Ishikawa (cell line): Measurements from ENCODE around the gene PARD3B.

Experiments
- CEBPB ChIP-seq: IDR thresholded peaks from 2 replicates; pipeline ENCODE4 v1.6.1; 2012
- CREB1 ChIP-seq: IDR thresholded peaks from 2 replicates; pipeline ENCODE4 v1.6.1; 2012; ENCODE audit warnings: low read depth
- EGR1 ChIP-seq: IDR thresholded peaks from 2 replicates; pipeline ENCODE4 v1.6.1; 2012
- EP300 ChIP-seq: IDR thresholded peaks from 2 replicates; pipeline ENCODE4 v1.6.1; 2012; ENCODE audit warnings: borderline replicate concordance
- FOXM1 ChIP-seq: IDR thresholded peaks from 2 replicates; pipeline ENCODE4 v1.6.1; 2012; ENCODE audit warnings: low read depth, borderline replicate concordance
- MAX ChIP-seq: IDR thresholded peaks from 2 replicates; pipeline ENCODE4 v1.6.1; 2012
- NFIC ChIP-seq: IDR thresholded peaks from 2 replicates; pipeline ENCODE4 v1.6.1; 2012
- RAD21 ChIP-seq: IDR thresholded peaks from 2 replicates; pipeline ENCODE4 v1.6.1; 2012; ENCODE audit warnings: low read depth
- REST ChIP-seq: IDR thresholded peaks from 2 replicates; pipeline ENCODE4 v1.6.1; 2012; ENCODE audit warnings: low read depth, mild to moderate bottlenecking
- TAF1 ChIP-seq: IDR thresholded peaks from 2 replicates; pipeline ENCODE4 v1.6.1; 2012; ENCODE audit warnings: low read depth, mild to moderate bottlenecking
- TCF12 ChIP-seq: IDR thresholded peaks from 2 replicates; pipeline ENCODE4 v1.6.1; 2012; ENCODE audit warnings: low read depth
- TEAD4 ChIP-seq: IDR thresholded peaks from 2 replicates; pipeline ENCODE4 v1.6.1; 2012
- USF1 ChIP-seq: IDR thresholded peaks from 2 replicates; pipeline ENCODE4 v1.6.1; 2012
- YY1 ChIP-seq: IDR thresholded peaks from 2 replicates; pipeline ENCODE4 v1.6.1; 2012; ENCODE audit warnings: low read depth
- ZBTB7A ChIP-seq: IDR thresholded peaks from 2 replicates; pipeline ENCODE4 v1.6.1; 2012; ENCODE audit warnings: low read depth

PARD3B gene

GRCh38 chr2:205321231-205321630 lies 776.0 kb downstream of the PARD3B start:
- no peak for TF ChIP-seq CEBPB
- TF ChIP-seq TEAD4, result peak; percentile 41; the same call in 1 of the 2 replicates

- TF ChIP-seq CEBPB (no peak), RAD21 (peak; percentile 47)
Observed at GRCh38 chr2:205323929-205324328, 778.7 kb downstream of the PARD3B start.

GRCh38 chr2:205324355-205324754 lies 779.1 kb downstream of the PARD3B start:
- TF ChIP-seq YY1, result no peak
- TF ChIP-seq NFIC, result no peak
- TF ChIP-seq FOXM1, result no peak
- TF ChIP-seq TAF1, result no peak
- TF ChIP-seq TCF12, result no peak
- no peak for TF ChIP-seq CEBPB
- TF ChIP-seq USF1, result no peak
- TF ChIP-seq EP300, result no peak
- TF ChIP-seq EGR1, result no peak
- no peak for TF ChIP-seq TEAD4
- no peak for TF ChIP-seq CREB1
- no peak for TF ChIP-seq RAD21

GRCh38 chr2:205333351-205333750 lies 788.1 kb downstream of the PARD3B start:
- TF ChIP-seq REST (no peak), CEBPB (no peak), FOXM1 (no peak), ZBTB7A (no peak), USF1 (no peak), YY1 (no peak), MAX (no peak), TCF12 (no peak), CREB1 (no peak)

GRCh38 chr2:205337274-205337673 lies 792.0 kb downstream of the PARD3B start:
- no peak for TF ChIP-seq TEAD4
- TF ChIP-seq EGR1, result no peak
- TF ChIP-seq USF1, result no peak
- no peak for TF ChIP-seq REST
- no peak for TF ChIP-seq TAF1
- TF ChIP-seq TCF12, result no peak
- TF ChIP-seq CEBPB, result no peak
- TF ChIP-seq RAD21, result no peak
- TF ChIP-seq FOXM1, result no peak
- no peak for TF ChIP-seq MAX
- no peak for TF ChIP-seq ZBTB7A

GRCh38 chr2:205338156-205338555 lies 792.9 kb downstream of the PARD3B start:
- TF ChIP-seq ZBTB7A (no peak), CEBPB (no peak), TEAD4 (no peak), NFIC (no peak), TCF12 (no peak), EP300 (no peak)

GRCh38 chr2:205343103-205343502 lies 797.8 kb downstream of the PARD3B start:
- TF ChIP-seq TCF12 (no peak), ZBTB7A (no peak), REST (no peak), RAD21 (no peak), MAX (no peak), CEBPB (no peak), YY1 (no peak), TAF1 (no peak), EP300 (no peak), TEAD4 (no peak), FOXM1 (no peak), NFIC (no peak), CREB1 (no peak), EGR1 (no peak), USF1 (no peak)
